Measurements from ENCODE around the gene PEX11B.
A peak's percentile ranks its signal among the peaks of the same experiment; 100 is the strongest.

Gene PEX11B

DNA sequence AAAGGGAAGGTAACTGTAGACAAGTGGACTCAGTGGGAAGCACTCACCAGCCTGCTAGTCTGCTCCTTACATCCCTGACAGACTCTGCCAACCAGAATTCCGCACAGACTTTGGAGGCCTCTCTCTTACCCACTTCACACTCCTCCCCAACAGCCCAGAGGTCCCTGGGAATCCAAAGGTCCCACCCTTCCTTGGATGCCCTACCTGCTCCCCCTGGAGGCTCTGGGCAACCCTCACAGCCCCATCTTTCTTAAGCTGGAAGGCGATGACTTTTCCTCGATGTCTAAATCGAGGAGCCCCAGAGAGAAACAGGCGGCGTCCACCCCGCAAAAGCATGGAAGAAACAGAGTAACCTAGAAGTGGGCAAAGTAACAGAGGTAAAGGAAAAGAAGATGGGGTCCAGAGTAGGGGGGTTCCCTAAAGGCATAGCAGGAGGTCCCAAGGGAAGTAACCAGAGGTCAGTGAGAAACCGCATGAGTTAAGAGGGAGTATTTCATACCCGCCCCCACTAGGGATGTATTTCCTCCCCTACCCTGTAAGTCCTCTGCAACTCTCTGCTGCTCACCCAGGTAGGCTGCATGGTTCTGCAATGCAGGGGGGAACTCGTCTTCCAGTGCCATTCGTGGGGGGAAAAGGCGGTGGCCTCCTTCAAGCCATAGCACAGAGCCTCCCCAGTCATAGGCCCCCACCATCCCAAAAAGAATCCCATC is 17.1 kb downstream of the PEX11B start:
- no peak for DNase-seq

- no peak for DNase-seq
Measured at GRCh38 chr1:145898756-145899155, 19.8 kb downstream of the PEX11B start.

DNA sequence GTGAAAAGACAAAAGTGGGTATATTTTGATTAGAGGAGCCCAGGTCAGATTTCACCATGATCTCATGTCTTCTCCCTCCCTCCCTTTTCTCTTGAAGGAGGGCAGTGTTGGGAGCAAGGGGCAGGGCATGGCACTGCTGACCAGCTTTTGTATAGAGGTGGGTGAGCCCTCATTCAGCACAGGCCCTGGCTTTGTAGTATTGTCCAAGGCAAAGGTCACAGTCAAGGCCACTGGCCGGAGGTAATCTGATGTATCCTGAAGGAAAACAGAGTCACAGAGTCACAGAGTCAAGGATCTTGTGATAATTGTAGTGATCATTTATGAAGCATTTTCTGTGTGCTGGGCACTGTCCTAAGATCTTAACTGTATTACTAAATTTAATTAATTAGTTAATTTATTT is 20.5 kb downstream of the PEX11B start:
- DNase-seq: no peak

GRCh38 chr1:145895471-145895870 is 23.0 kb downstream of the PEX11B start:
- no peak for DNase-seq

DNA sequence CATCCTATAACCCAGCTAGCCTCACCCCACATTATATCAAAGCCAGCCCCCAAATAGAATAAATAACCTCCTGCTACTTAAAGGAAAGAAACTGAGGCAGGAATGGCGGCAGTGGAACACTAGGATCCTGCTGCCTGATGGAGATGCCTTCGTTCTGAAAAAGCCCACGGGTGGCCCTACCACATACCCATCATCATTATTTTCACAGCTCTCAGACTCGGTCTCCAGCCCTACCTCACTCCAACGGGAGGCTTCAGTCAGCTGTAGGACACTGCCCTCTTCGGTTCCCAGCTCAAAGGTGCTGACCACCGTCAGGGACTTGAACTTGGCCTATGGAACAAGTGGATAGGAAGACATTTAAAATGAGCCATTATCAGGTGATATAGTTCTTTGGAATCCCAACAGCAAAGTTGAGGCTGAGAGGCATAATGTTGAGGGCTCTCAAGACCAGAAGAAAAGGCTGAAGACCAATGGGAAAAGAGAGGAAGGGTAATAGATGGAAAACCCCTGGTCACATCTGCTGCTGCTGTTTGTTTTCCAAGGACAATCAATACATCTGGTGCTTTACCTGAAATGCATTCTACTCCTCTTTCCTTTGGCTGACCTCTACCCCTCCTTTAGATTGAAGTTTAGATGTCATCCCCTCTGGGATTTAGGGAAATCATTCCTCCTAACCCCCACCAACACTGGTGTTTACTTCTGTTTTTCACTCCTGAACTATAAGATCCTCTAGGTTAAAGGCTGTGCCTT is 25.0 kb downstream of the PEX11B start:
- no peak for DNase-seq

DNA sequence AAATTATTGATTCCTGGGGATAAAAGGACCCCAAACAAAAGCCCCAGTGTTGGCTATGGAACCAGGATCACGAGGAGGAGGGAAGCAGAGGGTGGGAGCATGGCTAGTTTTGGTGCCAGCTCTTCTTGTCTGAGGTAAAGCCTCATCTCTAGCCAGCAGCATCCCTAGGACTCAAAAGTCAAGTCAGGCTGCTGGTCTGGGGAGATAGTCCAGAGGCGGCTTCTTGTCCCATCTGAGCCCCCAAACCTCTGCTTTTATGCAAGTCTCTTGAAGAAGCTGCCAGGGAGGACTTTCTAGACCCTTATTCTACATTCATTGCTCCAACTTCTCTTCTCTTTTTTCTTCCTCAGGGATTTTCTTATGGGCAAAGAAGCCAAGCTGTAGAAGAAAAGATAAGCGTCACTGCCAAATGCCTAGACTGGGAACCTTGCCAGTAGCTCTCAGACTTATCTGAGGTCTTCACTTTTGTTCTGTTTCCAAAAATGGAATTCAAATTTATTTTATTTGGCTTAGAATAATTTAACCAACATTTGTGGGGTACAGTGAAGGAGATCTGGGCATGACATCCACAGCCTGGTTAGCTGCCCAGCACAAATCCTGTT is 25.9 kb downstream of the PEX11B start:
- DNase-seq: no peak

- peak; percentile 56 for DNase-seq
Measured at GRCh38 chr1:145891587-145892485, 26.7 kb downstream of the PEX11B start.

DNA sequence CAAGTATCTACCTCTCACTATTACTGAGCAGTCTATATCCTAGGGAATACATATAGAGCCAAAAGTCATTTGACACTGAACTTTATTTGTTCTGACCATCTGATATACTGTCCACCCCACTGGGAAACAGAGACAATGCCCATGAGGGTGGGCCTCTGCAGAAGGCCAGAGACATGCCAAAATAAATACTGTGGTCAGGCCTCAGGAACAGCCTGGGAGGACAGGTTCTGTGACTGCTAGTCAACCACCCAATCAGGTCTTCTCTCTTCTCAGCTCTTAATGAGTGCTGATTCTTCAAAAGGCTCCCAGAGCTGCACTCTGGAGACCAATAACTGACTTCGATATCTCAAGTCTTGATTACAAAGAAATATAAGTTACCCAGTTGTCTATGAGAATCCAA is 27.4 kb downstream of the PEX11B start:
- no peak for DNase-seq

GRCh38 chr1:145889722-145890121 is 28.8 kb downstream of the PEX11B start:
- DNase-seq: no peak

DNA sequence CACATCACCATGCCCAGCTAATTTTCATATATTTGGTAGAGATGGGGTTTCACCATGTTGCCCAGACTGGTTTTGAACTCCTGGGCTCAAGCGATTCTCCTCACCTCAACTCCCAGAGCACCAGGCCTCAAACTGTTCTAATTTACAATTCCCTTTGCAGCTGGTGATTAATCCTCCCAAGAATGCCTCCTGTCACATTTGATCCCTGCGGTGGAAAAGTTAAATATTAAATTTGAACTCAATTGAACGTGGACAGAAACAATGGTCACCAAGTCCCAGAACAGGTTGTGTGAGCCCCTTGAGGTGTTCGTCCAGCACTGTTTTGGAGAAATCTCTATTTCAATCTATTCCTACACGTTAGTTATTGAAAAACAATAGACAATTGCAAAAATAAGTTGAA is 30.9 kb downstream of the PEX11B start:
- DNase-seq: no peak

DNA sequence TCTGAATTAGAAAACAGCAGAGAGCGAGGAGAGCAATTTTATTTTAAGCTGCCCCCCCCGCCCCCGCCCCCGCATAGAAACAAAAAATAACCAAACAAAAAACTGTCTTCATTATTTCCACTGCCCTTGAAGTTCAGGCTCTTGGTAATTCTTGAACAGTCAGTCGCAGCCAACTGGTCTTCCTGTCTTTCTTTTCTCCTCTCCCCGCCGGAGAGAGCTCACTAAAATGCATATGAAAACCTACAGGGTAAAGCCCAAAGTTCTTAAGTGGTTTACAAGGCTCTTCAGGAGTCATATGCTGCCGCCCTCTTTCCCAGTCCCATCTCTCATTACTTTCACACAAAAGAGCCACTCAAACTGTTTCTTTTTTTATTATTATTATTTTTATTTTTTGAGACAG is 31.7 kb downstream of the PEX11B start:
- no peak for DNase-seq

- DNase-seq: no peak
Measured at GRCh38 chr1:145886390-145886789, 32.1 kb downstream of the PEX11B start.

GRCh38 chr1:145885738-145886287 is 32.7 kb downstream of the PEX11B start, which contains the start of gene ANKRD35:
ANKRD35 (minus strand) TSS chr1:145885866; CDS start chr1:145885758, 108 bp downstream.
- DNase-seq: peak; percentile 94

DNA sequence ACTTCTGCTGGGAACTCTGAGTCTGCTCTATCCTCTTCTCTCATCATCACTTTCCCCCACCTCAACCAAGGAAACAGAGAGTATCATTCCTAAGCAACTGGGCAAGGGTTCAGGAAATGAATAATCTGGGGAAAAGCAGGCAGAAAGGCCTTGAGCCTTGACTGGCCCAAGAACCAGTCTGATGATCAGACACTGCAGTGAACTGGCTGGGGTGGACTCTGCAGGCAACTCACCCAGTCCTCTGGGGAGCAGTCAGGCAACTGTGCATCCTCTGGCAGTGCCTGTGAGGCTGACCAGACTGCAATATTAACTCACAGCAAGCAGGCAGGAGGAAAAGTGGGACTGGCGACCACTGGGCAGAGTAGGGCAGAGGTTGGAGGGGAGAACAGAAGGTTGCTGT is 33.8 kb downstream of the PEX11B start:
- DNase-seq: no peak

GRCh38 chr1:145879775-145880174 is 38.7 kb downstream of the PEX11B start:
- no peak for DNase-seq

DNA sequence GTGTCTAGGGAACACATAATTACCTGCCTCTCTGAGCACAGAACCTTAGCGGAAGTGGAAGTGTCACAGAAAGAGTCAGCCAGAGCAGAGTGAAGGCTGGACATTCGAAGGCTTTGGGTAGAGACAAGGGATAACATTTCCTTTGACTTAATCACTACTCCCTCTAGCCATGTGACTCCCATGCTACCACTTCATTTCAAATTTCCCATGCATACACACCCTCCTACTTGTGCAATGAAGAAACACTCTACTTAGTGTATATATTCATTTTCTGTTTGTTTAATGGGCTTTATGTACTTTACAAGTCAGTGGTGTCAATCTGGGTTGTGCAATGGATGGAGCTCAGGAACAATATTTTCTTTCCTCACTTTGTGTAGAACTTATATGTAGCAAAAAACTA is 39.8 kb downstream of the PEX11B start:
- DNase-seq: no peak

DNA sequence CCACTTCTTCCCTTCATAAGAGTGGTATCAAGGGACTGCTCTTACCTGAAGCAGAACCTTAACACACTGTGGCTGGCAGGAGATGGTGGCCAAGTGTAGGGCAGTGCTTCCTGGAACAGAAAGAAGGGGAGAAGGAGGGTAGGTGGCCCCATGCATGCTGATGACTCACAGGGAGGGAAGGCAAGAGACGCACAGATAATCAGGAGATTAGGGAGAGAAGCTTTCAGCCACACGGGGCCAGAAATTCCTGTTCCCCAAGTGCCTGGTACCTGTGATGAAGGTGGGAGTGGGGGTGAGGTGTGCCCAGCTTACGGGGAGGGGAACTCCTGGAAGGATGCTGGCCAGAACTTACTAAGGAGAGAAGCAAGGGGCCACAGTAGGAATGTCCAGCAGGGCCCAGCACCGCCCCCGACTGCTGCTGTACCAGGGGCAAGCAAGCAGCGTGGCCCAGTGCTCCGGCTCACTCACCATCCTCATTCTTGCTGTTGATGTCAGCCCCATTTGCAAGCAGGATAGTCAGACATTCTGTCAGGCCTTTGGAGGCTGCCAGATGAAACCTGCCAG is 40.5 kb downstream of the PEX11B start:
- no peak for DNase-seq

DNA sequence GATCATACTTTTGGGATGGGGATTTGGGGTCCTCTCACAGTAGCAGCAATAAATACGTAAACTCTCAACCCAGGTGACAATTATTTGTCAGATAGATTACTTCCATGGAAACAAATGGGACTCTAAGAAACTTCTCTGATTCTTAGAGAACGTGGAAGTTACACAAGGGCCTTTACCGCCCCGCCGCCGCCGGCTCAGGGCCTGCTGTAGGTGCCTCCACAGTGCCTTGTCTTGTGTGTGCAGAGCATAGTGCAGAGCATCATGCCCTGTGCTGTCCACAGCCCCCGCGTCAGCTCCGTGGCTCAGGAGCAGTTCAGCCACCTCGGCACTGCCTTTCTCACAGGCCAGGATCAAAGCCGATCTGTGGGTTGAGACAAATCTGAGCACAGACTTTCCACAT is 43.9 kb downstream of the PEX11B start:
- DNase-seq: no peak

DNA sequence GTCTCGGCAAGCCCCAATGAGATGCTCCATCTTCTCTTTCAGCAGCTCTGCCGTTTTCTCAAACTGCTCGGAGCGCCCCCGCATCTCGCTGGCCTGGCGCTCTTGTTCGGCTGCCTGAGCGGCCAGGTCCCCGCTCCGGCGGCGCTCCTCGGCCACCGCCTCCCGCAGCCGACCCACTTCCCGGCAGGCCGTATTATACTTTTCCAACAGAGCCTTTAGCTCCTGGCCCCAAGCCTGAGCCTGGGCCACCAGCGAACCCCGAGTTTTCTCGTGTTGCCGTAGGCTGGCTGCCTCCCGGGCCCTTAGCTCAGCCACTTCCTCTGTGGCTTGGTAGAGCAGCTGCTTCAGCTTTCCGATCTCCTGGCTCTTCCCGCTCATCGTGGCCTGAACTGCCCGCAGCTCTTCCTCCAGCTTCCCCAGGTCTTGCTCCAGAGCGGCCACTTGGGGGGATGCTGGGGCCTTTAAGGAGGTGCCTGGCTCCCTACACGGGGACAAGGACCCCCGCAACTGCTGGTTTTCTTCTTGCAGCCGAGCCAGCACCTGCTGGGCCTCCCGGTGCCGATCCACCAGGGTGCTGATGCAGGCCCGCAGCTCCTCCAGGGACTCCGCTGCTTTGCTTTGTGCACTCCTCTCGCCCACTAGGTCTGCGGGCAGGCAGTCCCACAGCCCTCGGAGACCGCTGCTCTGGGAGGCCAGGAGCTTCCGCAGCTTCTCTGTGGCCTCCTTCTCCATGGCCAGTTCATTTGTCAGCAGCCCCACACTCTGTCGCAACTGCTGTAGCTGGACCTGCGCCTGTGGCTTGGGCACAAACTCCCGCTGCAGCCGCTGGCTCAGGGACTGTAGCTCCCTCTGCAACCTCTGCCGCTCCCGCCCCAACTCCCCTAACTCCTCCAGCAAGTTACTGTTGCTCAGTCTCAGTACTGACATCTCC is 46.3 kb downstream of the PEX11B start:
- peak; percentile 32 for DNase-seq

GRCh38 chr1:145868232-145868631 is 50.3 kb downstream of the PEX11B start:
- DNase-seq: no peak

Measured in activated naive CD4-positive, alpha-beta T cell treated with anti-CD3 and anti-CD28 coated beads, Interleukin-2, amount 50 U/mL, for 16 hours (primary cell).